Keratinocyte (primary cell): ENCODE data around the gene CYLC1.

Source experiments
- CTCF ChIP-seq, 3 experiments: IDR thresholded peaks in 1 of 3; conservative IDR thresholded peaks in 1 of 3; optimal IDR thresholded peaks in 1 of 3; 2 replicates in 2 of 3; 3 replicates in 1 of 3; pipeline versions ENCODE3 to v1.5.1; 2011; ENCODE audit warnings: low read length in 3 of 3, mild to moderate bottlenecking in 3 of 3, moderate library complexity in 2 of 3, control low read depth in 1 of 3, inconsistent platforms in 1 of 3; ENCODE audit not compliant: insufficient read depth in 2 of 3; ENCODE audit errors: extremely low read depth in 1 of 3
- EZH2 ChIP-seq: IDR thresholded peaks from one replicate; pipeline ENCODE4 v1.6.1; 2012; ENCODE audit warnings: inconsistent platforms, mild to moderate bottlenecking, low read length, moderate library complexity

- TF ChIP-seq CTCF (optimal IDR thresholded peaks at IDR 0.05 in 1 of 3, IDR thresholded peaks at IDR 0.05 in 1 of 3, conservative IDR thresholded peaks at IDR 0.05 in 1 of 3; ENCODE audit: extremely low read depth in 1 of 3, insufficient read depth in 2 of 3, low read length in 3 of 3), result peak; percentile 36 to 79 (median 52)
- TF ChIP-seq EZH2, result no peak
Observed at GRCh38 chrX:83916525-83916924, 55.6 kb downstream of the CYLC1 start.
